ENCODE measurements around the gene CYP4A11. TPM values are rescaled to one million over a fixed set of nuclear protein-coding genes. Genes with fewer than 3 reads are reported as not detected.

Gene CYP4A11, protein sequence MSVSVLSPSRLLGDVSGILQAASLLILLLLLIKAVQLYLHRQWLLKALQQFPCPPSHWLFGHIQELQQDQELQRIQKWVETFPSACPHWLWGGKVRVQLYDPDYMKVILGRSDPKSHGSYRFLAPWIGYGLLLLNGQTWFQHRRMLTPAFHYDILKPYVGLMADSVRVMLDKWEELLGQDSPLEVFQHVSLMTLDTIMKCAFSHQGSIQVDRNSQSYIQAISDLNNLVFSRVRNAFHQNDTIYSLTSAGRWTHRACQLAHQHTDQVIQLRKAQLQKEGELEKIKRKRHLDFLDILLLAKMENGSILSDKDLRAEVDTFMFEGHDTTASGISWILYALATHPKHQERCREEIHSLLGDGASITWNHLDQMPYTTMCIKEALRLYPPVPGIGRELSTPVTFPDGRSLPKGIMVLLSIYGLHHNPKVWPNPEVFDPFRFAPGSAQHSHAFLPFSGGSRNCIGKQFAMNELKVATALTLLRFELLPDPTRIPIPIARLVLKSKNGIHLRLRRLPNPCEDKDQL
- not detected for total RNA-seq

DNA sequence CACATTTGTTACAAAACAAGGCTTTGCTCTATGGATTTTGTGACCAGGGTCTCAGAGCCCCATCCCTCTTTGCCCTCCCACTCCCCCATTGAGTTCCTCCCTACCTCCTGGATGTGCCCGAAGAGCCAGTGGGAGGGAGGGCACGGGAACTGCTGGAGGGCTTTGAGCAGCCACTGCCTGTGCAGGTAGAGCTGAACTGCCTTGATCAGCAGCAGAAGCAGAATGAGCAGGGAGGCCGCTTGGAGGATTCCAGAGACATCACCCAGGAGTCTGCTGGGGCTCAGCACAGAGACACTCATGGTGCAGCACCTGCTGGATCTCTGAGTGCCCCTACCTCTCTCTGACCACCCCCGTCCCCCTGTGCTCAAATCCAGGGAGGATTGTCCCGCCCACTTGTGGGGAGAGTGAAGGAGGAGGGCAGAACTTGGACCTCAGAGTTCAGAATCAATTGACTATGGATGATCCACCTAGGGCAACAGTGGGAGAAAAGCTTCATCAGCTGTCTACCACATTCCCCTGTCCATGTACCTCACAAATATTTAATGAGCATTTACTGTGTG, at the start of gene CYP4A11:
Gene CYP4A11 (minus strand): TSS at position 342 of the 560 bp plus-strand sequence. CDS start 43 bp downstream, at position 299.

Small RNA genes within 50 kb of the gene (small RNA-seq; reads per million reads assigned to genes)
- gene CYP4A26P = 0 reads per million in 2 donors

Other genes with a start within 250 kb of the CYP4A11 start
- 10 to 100 TPM; 67.3 to 69.9 TPM for gene EFCAB14, start 222.4 kb downstream of the CYP4A11 start, total RNA-seq
- gene CYP4B1, start 142.4 kb downstream of the CYP4A11 start, total RNA-seq = not detected
- gene CYP4X1, start 82.2 kb upstream of the CYP4A11 start, total RNA-seq = not detected
- gene CYP4Z1, start 125.8 kb upstream of the CYP4A11 start, total RNA-seq = not detected
- not detected for gene CYP4A22, start 196.0 kb upstream of the CYP4A11 start, total RNA-seq
- gene PDZK1IP1, start 248.6 kb upstream of the CYP4A11 start, total RNA-seq = not detected

Data from melanocyte of skin (primary cell).